Left colon (tissue), 2 donors: ENCODE results near the gene TNFSF13. TPM values are rescaled to one million over a fixed set of nuclear protein-coding genes. Genes with fewer than 3 reads are reported as not detected.

Experiments used
- total RNA-seq, 2 donors: library from RNA; stranded (reverse); fragmentation: NEBNext Ultra II Directional; extraction: Animal tissue kit (Norgen Biotek cat#: 25700); gene quantifications; one replicate each; pipeline ENCODE4 v1.2.1, GENCODE V29; 2021
- donor health status: DM: no; HTN: no; CAD: no.
- donor health status: DM: yes; HTN: yes; CAD: no.

The TNFSF13 gene
- total RNA-seq, 2 donors from 2014 or later = 77.2 to 121 TPM

Other genes starting within 250 kb of the TNFSF13 start
- 10 to 100 TPM; 71.2 to 72.4 TPM for gene GPS2, start 243.4 kb upstream of the TNFSF13 start, total RNA-seq
- 10 to 100 TPM; 32.7 to 44.5 TPM for gene NEURL4, start 229.4 kb upstream of the TNFSF13 start, total RNA-seq
- 1 to 10 TPM; 4.1 to 9.0 TPM for gene ACAP1, start 222.2 kb upstream of the TNFSF13 start, total RNA-seq
- gene KCTD11, start 206.6 kb upstream of the TNFSF13 start, total RNA-seq = 10 to 100 TPM in 1 of 2 donors, 1 to 10 TPM in 1; 9.4 to 10.1 TPM
- not detected for gene TMEM95, start 203.6 kb upstream of the TNFSF13 start, total RNA-seq
- gene TNK1, start 177.7 kb upstream of the TNFSF13 start, total RNA-seq = 10 to 100 TPM; 22.2 to 24.9 TPM
- 10 to 100 TPM in 1 of 2 donors, 1 to 10 TPM in 1; 8.9 to 10.2 TPM for gene PLSCR3, start 164.2 kb upstream of the TNFSF13 start, total RNA-seq
- 10 to 100 TPM; 70.8 to 81.0 TPM for gene TMEM256, start 154.7 kb upstream of the TNFSF13 start, total RNA-seq
- gene NLGN2, start 150.9 kb upstream of the TNFSF13 start, total RNA-seq = 1 to 10 TPM; 2.7 to 6.6 TPM
- gene SPEM1, start 138.4 kb upstream of the TNFSF13 start, total RNA-seq = not detected
- gene SPEM2, start 133.1 kb upstream of the TNFSF13 start, total RNA-seq = not detected
- not detected for gene SPEM3, start 129.9 kb upstream of the TNFSF13 start, total RNA-seq
- 10 to 100 TPM; 19.3 to 20.5 TPM for gene TMEM102, start 123.3 kb upstream of the TNFSF13 start, total RNA-seq
- 1 to 10 TPM; 1.2 to 2.3 TPM for gene FGF11, start 119.2 kb upstream of the TNFSF13 start, total RNA-seq
- 10 to 100 TPM in 1 of 2 donors, 1 to 10 TPM in 1; 9.6 to 10.7 TPM for gene CHRNB1, start 113.7 kb upstream of the TNFSF13 start, total RNA-seq
- gene ZBTB4, start 79.1 kb upstream of the TNFSF13 start, total RNA-seq = 10 to 100 TPM; 17.5 to 25.0 TPM
- not detected for gene SLC35G6, start 77.3 kb upstream of the TNFSF13 start, total RNA-seq
- 10 to 100 TPM; 83.8 to 100.0 TPM for gene POLR2A, start 74.4 kb upstream of the TNFSF13 start, total RNA-seq
- 10 to 100 TPM in 1 of 2 donors, 1 to 10 TPM in 1; 9.8 to 17.3 TPM for gene TNFSF12, start 9.7 kb upstream of the TNFSF13 start, total RNA-seq
- 10 to 100 TPM; 30.9 to 34.1 TPM for gene SENP3, start 3.2 kb downstream of the TNFSF13 start, total RNA-seq
- gene CD68, start 20.9 kb downstream of the TNFSF13 start, total RNA-seq = 10 to 100 TPM; 35.0 to 74.0 TPM
- gene MPDU1, start 25.1 kb downstream of the TNFSF13 start, total RNA-seq = 10 to 100 TPM; 79.2 to 89.6 TPM
- under 1 TPM; 0.58 to 0.84 TPM for gene SOX15, start 31.3 kb downstream of the TNFSF13 start, total RNA-seq
- gene FXR2, start 56.1 kb downstream of the TNFSF13 start, total RNA-seq = 10 to 100 TPM; 24.9 to 29.5 TPM
- gene SAT2, start 69.1 kb downstream of the TNFSF13 start, total RNA-seq = 10 to 100 TPM; 60.8 to 78.3 TPM
- gene SHBG, start 71.4 kb downstream of the TNFSF13 start, total RNA-seq = not detected
- 1 to 10 TPM in 1 of 2 donors, under 1 TPM in 1; 0.55 to 1.4 TPM for gene ATP1B2, start 92.2 kb downstream of the TNFSF13 start, total RNA-seq
- gene TP53, start 128.7 kb downstream of the TNFSF13 start, total RNA-seq = 10 to 100 TPM; 47.3 to 60.0 TPM
- gene WRAP53, start 129.7 kb downstream of the TNFSF13 start, total RNA-seq = 1 to 10 TPM; 6.4 to 9.7 TPM
- under 1 TPM; 0.25 to 0.34 TPM for gene EFNB3, start 146.5 kb downstream of the TNFSF13 start, total RNA-seq
- under 1 TPM; 0.22 to 0.61 TPM for gene DNAH2, start 159.0 kb downstream of the TNFSF13 start, total RNA-seq